Measurements from ENCODE around the gene PCDHA12. TPM values are rescaled to one million over a fixed set of nuclear protein-coding genes. Genes with fewer than 3 reads are reported as not detected.

PCDHA12 gene
- total and polyA plus RNA-seq, 2 donors (not counting 3 experiments of a cell fraction or from before 2014, with no cell fraction given), result 0.03 TPM; not detected in 1

- peaks cover 0 to 7% of the 10 kb centered on the region in 2 experiments for H3K27me3 ChIP-seq (ENCODE audit: control insufficient read depth in 2 of 2, insufficient read depth in 2 of 2, low read length in 2 of 2)
- no peak for DNase-seq (ENCODE audit: low read depth, low spot score)
- H3K4me1 ChIP-seq (ENCODE audit: control insufficient read depth, extremely low read depth, insufficient read depth, low read length), result no peaks in the 10 kb centered on the region
- no peak overlapping the region for H3K4me3 ChIP-seq (replicated peaks in 1 of 3; ENCODE audit: insufficient read depth in 1 of 3, low read depth in 1 of 3, low read length in 3 of 3)
- TF ChIP-seq POLR2A (IDR thresholded peaks at IDR 0.05; ENCODE audit: low read depth, low read length) (no peak), JUN (IDR thresholded peaks at IDR 0.05; ENCODE audit: borderline replicate concordance, insufficient read depth, insufficient read length, low read depth) (no peak), CTCF (IDR thresholded peaks at IDR 0.05; ENCODE audit: extremely low read depth in 1 of 2, insufficient read depth in 1 of 2, low read depth in 1 of 2, low read length in 2 of 2) (no peak), MAX (IDR thresholded peaks at IDR 0.05; ENCODE audit: insufficient read depth, insufficient read length) (no peak), POLR2AphosphoS5 (IDR thresholded peaks at IDR 0.05; ENCODE audit: insufficient read depth, low read depth, low read length) (no peak), FOS (IDR thresholded peaks at IDR 0.05; ENCODE audit: borderline replicate concordance, insufficient read depth, low read length) (no peak), EZH2 (IDR thresholded peaks at IDR 0.05; ENCODE audit: borderline replicate concordance, low read depth, low read length, severe bottlenecking) (no peak), GATA2 (IDR thresholded peaks at IDR 0.05; ENCODE audit: insufficient read depth, insufficient read length, low read depth, low read length) (no peak), MYC (IDR thresholded peaks at IDR 0.05; ENCODE audit: low read depth, low read length) (no peak)
- ChIA-PET POLR2A (no interaction called here), CTCF (no interaction called here)
- H3K9ac ChIP-seq (replicated peaks; ENCODE audit: extremely low read depth, insufficient read depth, low read length), result no peak overlapping the region
- H2AFZ ChIP-seq (ENCODE audit: low read depth, low read length), result no peak overlapping the region
- no TSS peak for BruUV-seq (replicated peaks)
- intact Hi-C loops (cut with micrococcal nuclease) (no loop called here), dilution Hi-C loops (cut with MboI; ENCODE audit: extremely low pct_ligation_motif_present, low sequenced_read_pairs) (no loop called here)
- H4K20me1 ChIP-seq (replicated peaks; ENCODE audit: control insufficient read depth, extremely low read depth, insufficient read depth, low read length), result no peaks in the 10 kb centered on the region
- no peaks in the 10 kb centered on the region for H3K36me3 ChIP-seq (ENCODE audit: control insufficient read depth in 2 of 2, extremely low read depth in 1 of 2, insufficient read depth in 2 of 2, low read length in 2 of 2)
- FAIRE-seq, result no peak
- no peaks in the 10 kb centered on the region for H3K79me2 ChIP-seq (ENCODE audit: control insufficient read depth, insufficient read depth, low read length)
- H3K9me1 ChIP-seq (replicated peaks; ENCODE audit: control insufficient read depth, extremely low read depth, insufficient read depth, low read length), result no peaks in the 10 kb centered on the region
- no peaks in the 10 kb centered on the region for H3K9me3 ChIP-seq (replicated peaks; ENCODE audit: control insufficient read depth, insufficient read depth, low read length)
- H3K4me2 ChIP-seq (ENCODE audit: insufficient read depth, low read length), result no peak overlapping the region
- no peak overlapping the region for H3K27ac ChIP-seq (ENCODE audit: insufficient read depth, low read depth, low read length)
Measured at GRCh38 chr5:140877262-140877581, 2.1 kb downstream of the PCDHA12 start.
